Measurements from ENCODE around the gene NINL. TPM values are rescaled to one million over a fixed set of nuclear protein-coding genes. Genes with fewer than 3 reads are reported as not detected.

NINL gene
- total and polyA plus RNA-seq, 10 donors, result 3.1 to 16.1 (median 8.1) TPM

GRCh38 chr20:25579081-25579770 is 6.1 kb downstream of the NINL start:
- Histone ChIP-seq H3K27ac (no peak overlapping the region), H3K9me3 (no peaks in the 10 kb centered on the region), H3K4me1 (peaks cover 0 to 9% (median 1%) of the 10 kb centered on the region in 6 donors), H3K27me3 (replicated peaks in 1 of 7) (peaks cover 0 to 21% (median 0%) of the 10 kb centered on the region in 7 donors), H3K36me3 (no peaks in the 10 kb centered on the region), H3K4me3 (no peak overlapping the region)
- WGBS, 5 donors, result 83 to 86% (median 85%) methylated on average over 10 to 11 of the region's 11 CpGs
- peak; percentile 54 for DNase-seq
- TF ChIP-seq, protein P1, sequence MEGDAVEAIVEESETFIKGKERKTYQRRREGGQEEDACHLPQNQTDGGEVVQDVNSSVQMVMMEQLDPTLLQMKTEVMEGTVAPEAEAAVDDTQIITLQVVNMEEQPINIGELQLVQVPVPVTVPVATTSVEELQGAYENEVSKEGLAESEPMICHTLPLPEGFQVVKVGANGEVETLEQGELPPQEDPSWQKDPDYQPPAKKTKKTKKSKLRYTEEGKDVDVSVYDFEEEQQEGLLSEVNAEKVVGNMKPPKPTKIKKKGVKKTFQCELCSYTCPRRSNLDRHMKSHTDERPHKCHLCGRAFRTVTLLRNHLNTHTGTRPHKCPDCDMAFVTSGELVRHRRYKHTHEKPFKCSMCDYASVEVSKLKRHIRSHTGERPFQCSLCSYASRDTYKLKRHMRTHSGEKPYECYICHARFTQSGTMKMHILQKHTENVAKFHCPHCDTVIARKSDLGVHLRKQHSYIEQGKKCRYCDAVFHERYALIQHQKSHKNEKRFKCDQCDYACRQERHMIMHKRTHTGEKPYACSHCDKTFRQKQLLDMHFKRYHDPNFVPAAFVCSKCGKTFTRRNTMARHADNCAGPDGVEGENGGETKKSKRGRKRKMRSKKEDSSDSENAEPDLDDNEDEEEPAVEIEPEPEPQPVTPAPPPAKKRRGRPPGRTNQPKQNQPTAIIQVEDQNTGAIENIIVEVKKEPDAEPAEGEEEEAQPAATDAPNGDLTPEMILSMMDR (IDR thresholded peaks at IDR 0.05 in 8 of 11, conservative IDR thresholded peaks at IDR 0.05 in 3 of 11), result no peak
- no peak for TF ChIP-seq POLR2A (IDR thresholded peaks at IDR 0.05)
- no peak for TF ChIP-seq POLR2AphosphoS5 (IDR thresholded peaks at IDR 0.05)
- intact Hi-C loops (cut with DNase I; ENCODE audit: low total_unique reads), result no loop called here

DNA sequence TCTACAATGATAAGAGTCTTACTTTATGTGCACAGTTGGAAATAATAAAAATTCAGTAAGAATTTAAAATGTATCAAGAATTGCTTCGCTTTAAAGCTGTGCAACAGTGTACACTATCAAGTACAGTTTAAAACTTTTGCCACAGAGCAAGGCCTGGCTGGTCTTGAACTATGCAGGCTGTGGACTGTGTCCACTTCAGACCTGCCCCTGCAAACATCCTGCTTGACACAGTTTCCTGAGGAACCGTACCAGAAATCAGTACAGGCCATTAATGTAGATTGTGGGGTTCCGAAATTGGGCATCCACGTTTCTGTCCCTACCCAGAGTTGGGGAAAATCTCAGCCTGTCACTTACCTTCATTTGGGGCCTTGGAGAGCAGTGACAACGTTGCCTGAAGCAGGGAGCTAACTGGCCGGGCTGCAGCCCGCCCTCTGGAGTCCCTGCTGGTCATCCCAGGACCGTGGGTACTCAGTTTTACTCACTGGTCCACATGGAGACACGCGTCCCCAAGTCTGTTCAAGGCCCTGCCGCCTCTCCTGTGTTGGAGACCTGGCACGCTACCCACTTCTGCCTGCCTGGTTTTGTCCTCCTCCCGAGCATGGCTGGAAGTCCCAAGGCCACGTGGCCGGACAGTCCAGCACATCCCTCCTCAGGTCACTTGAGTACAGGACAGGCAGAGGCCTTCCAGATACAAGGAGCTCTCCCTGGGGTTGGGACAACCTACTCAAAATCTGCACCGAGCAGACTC is 8.4 kb downstream of the NINL start:
- TF ChIP-seq, protein P1 (IDR thresholded peaks at IDR 0.05 in 8 of 11, conservative IDR thresholded peaks at IDR 0.05 in 3 of 11), result no peak
- no peak for TF ChIP-seq POLR2AphosphoS5 (IDR thresholded peaks at IDR 0.05)
- TF ChIP-seq POLR2A (IDR thresholded peaks at IDR 0.05), result no peak
- H3K9me3 ChIP-seq, result no peaks in the 10 kb centered on the region
- H3K36me3 ChIP-seq, result no peaks in the 10 kb centered on the region
- peak; percentile 73 for DNase-seq
- H3K27ac ChIP-seq, result peak overlapping the region in 1 of 8 donors; percentile 33
- peaks cover 0 to 9% (median 0%) of the 10 kb centered on the region in 6 donors for H3K4me1 ChIP-seq
- peaks cover 0 to 12% (median 0%) of the 10 kb centered on the region in 7 donors for H3K27me3 ChIP-seq (replicated peaks in 1 of 7)
- no peak overlapping the region for H3K4me3 ChIP-seq
- 76 to 81% (median 76%) methylated on average over 10 to 16 of the region's 16 CpGs for WGBS, 5 donors
- intact Hi-C loops (cut with DNase I; ENCODE audit: low total_unique reads), result no loop called here

- H3K4me1 ChIP-seq, result peaks cover 0 to 9% (median 0%) of the 10 kb centered on the region in 6 donors
- TF ChIP-seq, protein P1 (IDR thresholded peaks at IDR 0.05 in 8 of 11, conservative IDR thresholded peaks at IDR 0.05 in 3 of 11), result no peak
- TF ChIP-seq POLR2A (IDR thresholded peaks at IDR 0.05), result no peak
- no peak for TF ChIP-seq POLR2AphosphoS5 (IDR thresholded peaks at IDR 0.05)
- intact Hi-C loops (cut with DNase I; ENCODE audit: low total_unique reads), result no loop called here
- no peak overlapping the region for H3K27ac ChIP-seq
- no peaks in the 10 kb centered on the region for H3K9me3 ChIP-seq
- no peaks in the 10 kb centered on the region for H3K36me3 ChIP-seq
- DNase-seq, result peak; percentile 19
- no peak overlapping the region for H3K4me3 ChIP-seq
- WGBS, 5 donors, result 48 to 59% (median 51%) methylated on average over 3 of the region's 3 CpGs
- peaks cover 0 to 4% (median 0%) of the 10 kb centered on the region in 7 donors for H3K27me3 ChIP-seq (replicated peaks in 1 of 7)
Measured at GRCh38 chr20:25574411-25574810, 10.9 kb downstream of the NINL start.

All from spleen (tissue), 11 donors.